HEK293 (cell line): ENCODE results near the gene HID1.
A peak's percentile ranks its signal among the peaks of the same experiment; 100 is the strongest.

Experiments used
- CTCF ChIA-PET: fragments of 350-600 bp; formaldehyde crosslinking; extraction: SDS; loops from one replicate; lab custom pipeline; 2021; ENCODE audit warnings: antibody characterized with exemption; lab: Yijun Ruan, JAX
- POLR2A ChIA-PET: fragments of 300-600 bp; formaldehyde crosslinking; extraction: SDS; loops from one replicate; lab custom pipeline; 2020; ENCODE audit warnings: antibody characterized with exemption, inconsistent platforms; lab: Yijun Ruan, JAX
- H3K27ac ChIP-seq: fragments of 200-500 bp; sonication (Bioruptor generic); 2 replicates; pipeline ENCODE4 v1.5.1; 2014; ENCODE audit warnings: low read depth, low read length, control low read depth, inconsistent platforms; ENCODE audit errors: extremely low read depth
- H3K36me3 ChIP-seq, 2 experiments: fragments of 200-500 bp in 1 of 2; sonication (Bioruptor generic) in 1 of 2; 1 replicate in 1 of 2; 2 replicates in 1 of 2; pipeline ENCODE4 v1.5.1; 2014 to 2017; ENCODE audit warnings: inconsistent platforms in 2 of 2, low read length in 2 of 2; ENCODE audit not compliant: control insufficient read depth in 2 of 2, insufficient read depth in 1 of 2
- H3K4me1 ChIP-seq: fragments of 200-500 bp; sonication (Bioruptor generic); 2 replicates; pipeline ENCODE4 v1.5.1; 2014; ENCODE audit warnings: mild to moderate bottlenecking, low read length, inconsistent platforms; ENCODE audit not compliant: control insufficient read depth, insufficient read depth
- H3K4me3 ChIP-seq: 2 replicates; pipeline ENCODE4 v1.5.1; 2011; ENCODE audit warnings: low read depth, mild to moderate bottlenecking, control low read depth, low read length, moderate library complexity
- H3K9me3 ChIP-seq: fragments of 200-500 bp; sonication (Bioruptor generic); 2 replicates; pipeline ENCODE4 v1.5.1; 2014; ENCODE audit warnings: low read depth, low read length, inconsistent platforms; ENCODE audit not compliant: control insufficient read depth, insufficient read depth
- GLI2 ChIP-seq: fragments of 450-650 bp; formaldehyde crosslinking; IDR thresholded peaks from 2 replicates; pipeline ENCODE4; 2017; ENCODE audit warnings: missing biosample characterization, missing genetic modification characterization, low read depth, borderline replicate concordance
- GLIS1 ChIP-seq: fragments of 450-650 bp; formaldehyde crosslinking; IDR thresholded peaks from 2 replicates; pipeline ENCODE4 v1.5.1; 2016; ENCODE audit warnings: missing biosample characterization, missing genetic modification characterization
- HOXA7 ChIP-seq: sonication (generic); formaldehyde crosslinking; IDR thresholded peaks from 2 replicates; pipeline ENCODE4 v1.8.1; 2022; ENCODE audit warnings: missing genetic modification reagents, borderline replicate concordance
- OSR2 ChIP-seq: fragments of 450-650 bp; formaldehyde crosslinking; IDR thresholded peaks from 2 replicates; pipeline ENCODE4 v1.5.1; 2016; ENCODE audit warnings: missing biosample characterization, missing genetic modification characterization
- PRDM1 ChIP-seq: fragments of 450-650 bp; formaldehyde crosslinking; IDR thresholded peaks from 2 replicates; pipeline ENCODE4; 2016; ENCODE audit warnings: missing biosample characterization, missing genetic modification characterization
- SCRT1 ChIP-seq: fragments of 450-650 bp; formaldehyde crosslinking; IDR thresholded peaks from 2 replicates; pipeline ENCODE4 v1.5.1; 2016; ENCODE audit warnings: missing biosample characterization, missing genetic modification characterization, borderline replicate concordance
- SP2 ChIP-seq: fragments of 450-650 bp; formaldehyde crosslinking; IDR thresholded peaks from 2 replicates; pipeline ENCODE4 v1.5.1; 2016; ENCODE audit warnings: missing biosample characterization, missing genetic modification characterization
- YY2 ChIP-seq: fragments of 450-650 bp; formaldehyde crosslinking; IDR thresholded peaks from 2 replicates; pipeline ENCODE4 v1.5.1; 2016; ENCODE audit warnings: missing biosample characterization, missing genetic modification characterization
- ZBTB1 ChIP-seq: fragments of 450-650 bp; formaldehyde crosslinking; IDR thresholded peaks from 2 replicates; pipeline ENCODE4 v1.5.1; 2016; ENCODE audit warnings: missing biosample characterization, missing genetic modification characterization
- ZBTB21 ChIP-seq: fragments of 450-650 bp; formaldehyde crosslinking; IDR thresholded peaks from 2 replicates; pipeline ENCODE4 v1.5.1; 2017; ENCODE audit warnings: missing biosample characterization, missing genetic modification characterization
- ZBTB7A ChIP-seq: fragments of 450-650 bp; formaldehyde crosslinking; IDR thresholded peaks from 2 replicates; pipeline ENCODE4 v1.5.1; 2016; ENCODE audit warnings: low read depth, missing biosample characterization, missing genetic modification characterization
- ZIC2 ChIP-seq: fragments of 450-650 bp; formaldehyde crosslinking; IDR thresholded peaks from 2 replicates; pipeline ENCODE4 v1.5.1; 2016; ENCODE audit warnings: missing biosample characterization, missing genetic modification characterization
- ZNF175 ChIP-seq: fragments of 450-650 bp; formaldehyde crosslinking; IDR thresholded peaks from 2 replicates; pipeline ENCODE4 v1.5.1; 2016; ENCODE audit warnings: missing biosample characterization, missing genetic modification characterization
- ZNF184 ChIP-seq: fragments of 450-650 bp; IDR thresholded peaks from 2 replicates; pipeline ENCODE4 v1.5.1; 2018; ENCODE audit warnings: missing biosample characterization, mild to moderate bottlenecking, missing genetic modification characterization
- ZNF19 ChIP-seq: fragments of 450-650 bp; formaldehyde crosslinking; IDR thresholded peaks from 2 replicates; pipeline ENCODE4; 2016; ENCODE audit warnings: missing biosample characterization, missing genetic modification characterization, low read depth
- ZNF223 ChIP-seq: fragments of 450-650 bp; formaldehyde crosslinking; IDR thresholded peaks from 2 replicates; pipeline ENCODE4 v1.5.1; 2016; ENCODE audit warnings: missing biosample characterization, missing genetic modification characterization
- ZNF302 ChIP-seq: fragments of 450-650 bp; formaldehyde crosslinking; IDR thresholded peaks from 2 replicates; pipeline ENCODE4 v1.5.1; 2016; ENCODE audit warnings: missing biosample characterization, missing genetic modification characterization, low read depth
- ZNF324 ChIP-seq: fragments of 450-650 bp; formaldehyde crosslinking; IDR thresholded peaks from 2 replicates; pipeline ENCODE4 v1.5.1; 2016; ENCODE audit warnings: missing biosample characterization, missing genetic modification characterization
- ZNF341 ChIP-seq: fragments of 450-650 bp; formaldehyde crosslinking; IDR thresholded peaks from 2 replicates; pipeline ENCODE4; 2016; ENCODE audit warnings: low read depth, missing biosample characterization, missing genetic modification characterization
- ZNF366 ChIP-seq: fragments of 450-650 bp; formaldehyde crosslinking; conservative IDR thresholded peaks from 2 replicates; pipeline ENCODE4 v1.5.1; 2016; ENCODE audit warnings: missing biosample characterization, missing genetic modification characterization
- ZNF521 ChIP-seq: fragments of 450-650 bp; formaldehyde crosslinking; IDR thresholded peaks from 2 replicates; pipeline ENCODE4 v1.5.1; 2017; ENCODE audit warnings: missing biosample characterization, mild to moderate bottlenecking, missing genetic modification characterization
- ZNF600 ChIP-seq: fragments of 450-650 bp; formaldehyde crosslinking; IDR thresholded peaks from 2 replicates; pipeline ENCODE4 v1.5.1; 2016; ENCODE audit warnings: missing biosample characterization, missing genetic modification characterization
- ZNF621 ChIP-seq: fragments of 450-650 bp; formaldehyde crosslinking; IDR thresholded peaks from 2 replicates; pipeline ENCODE4 v1.5.1; 2017; ENCODE audit warnings: missing biosample characterization, missing genetic modification characterization
- TF ChIP-seq, protein P1 (sequence below): fragments of 450-650 bp; formaldehyde crosslinking; IDR thresholded peaks from 2 replicates; pipeline ENCODE4 v1.5.1; 2016; ENCODE audit warnings: missing biosample characterization, missing genetic modification characterization
- TF ChIP-seq, protein P2 (sequence below): fragments of 450-650 bp; formaldehyde crosslinking; IDR thresholded peaks from 2 replicates; pipeline ENCODE4 v1.5.1; 2016; ENCODE audit warnings: missing biosample characterization, missing genetic modification characterization
- TF ChIP-seq, protein P3 (sequence below): fragments of 450-650 bp; formaldehyde crosslinking; IDR thresholded peaks from 2 replicates; pipeline ENCODE4 v1.5.1; 2016; ENCODE audit warnings: missing biosample characterization, missing genetic modification characterization
- TF ChIP-seq, protein P4 (sequence below): fragments of 450-650 bp; formaldehyde crosslinking; IDR thresholded peaks from 2 replicates; pipeline ENCODE4 v1.5.1; 2016; ENCODE audit warnings: missing biosample characterization, missing genetic modification characterization
- TF ChIP-seq, protein P5 (sequence below): fragments of 450-650 bp; formaldehyde crosslinking; IDR thresholded peaks from 2 replicates; pipeline ENCODE4 v1.5.1; 2016; ENCODE audit warnings: missing biosample characterization, missing genetic modification characterization, low read depth

HID1 gene

DNA sequence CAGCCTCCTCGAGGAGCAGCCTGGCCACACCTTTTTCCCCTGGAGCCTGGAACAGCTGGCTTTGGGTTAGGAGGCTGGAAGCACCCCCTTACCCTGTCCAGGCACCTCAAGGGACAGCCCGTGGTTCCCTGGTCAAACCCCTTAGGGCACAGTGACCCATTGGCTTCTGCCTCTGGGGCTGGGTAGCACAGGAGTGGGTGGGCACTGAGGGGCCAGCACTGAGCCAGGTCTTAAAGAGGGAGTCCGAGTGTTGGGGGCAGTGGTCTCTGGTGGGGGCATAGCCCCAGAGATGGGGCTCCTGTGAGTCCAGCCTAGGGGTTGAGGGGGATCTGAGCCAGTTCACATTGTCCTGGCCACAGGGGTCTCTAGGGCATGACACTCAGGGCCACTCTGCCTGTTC is 21.5 kb downstream of the HID1 start:
- CTCF ChIA-PET = interaction anchor here (0.9 to 10.3 kb wide), 2 partner anchors 8 to 89 kb away, joined by 4 to 100 read pairs; no protein-coding TSS in a partner anchor

DNA sequence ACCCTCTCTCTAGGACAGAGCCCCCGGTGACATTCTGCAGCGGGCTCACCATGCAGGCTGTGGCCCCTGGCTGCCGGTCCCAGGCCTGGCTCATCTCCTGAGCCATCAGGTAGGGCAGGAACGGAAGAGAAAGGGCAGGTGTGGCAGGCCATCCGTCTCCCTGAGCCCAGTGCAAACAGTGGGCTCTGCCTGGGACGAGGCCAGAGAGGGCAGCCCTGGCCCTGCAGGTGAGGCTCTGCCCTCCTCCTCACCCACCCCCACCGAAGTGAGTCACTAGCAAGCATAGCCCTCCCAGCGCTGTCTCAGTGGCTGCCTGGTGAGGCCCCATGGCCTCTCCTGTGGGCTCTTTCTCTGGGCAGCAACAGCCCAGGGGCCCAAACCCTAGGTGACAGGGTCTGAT is 22.4 kb downstream of the HID1 start:
- Histone ChIP-seq H3K9me3 (no peaks in the 10 kb centered on the region), H3K27ac (no peak overlapping the region), H3K36me3 (no peaks in the 10 kb centered on the region), H3K4me3 (no peak overlapping the region), H3K4me1 (no peaks in the 10 kb centered on the region)
- POLR2A ChIA-PET = no interaction called here
- CTCF ChIA-PET = interaction anchor here (0.6 to 10.3 kb wide), 4 partner anchors 9 to 74 kb away, joined by 3 to 100 read pairs (median 5); no protein-coding TSS in a partner anchor
- TF ChIP-seq SP2 (tag by site-specific recombination) (no peak; the same call in 1 of the 2 replicates), ZNF302 (no peak), ZNF341 (tag by site-specific recombination) (peak; percentile 54), PRDM1 (tag by site-specific recombination) (no peak), ZNF621 (tag by site-specific recombination) (no peak), ZIC2 (tag by site-specific recombination) (peak; percentile 67), ZNF19 (tag by site-specific recombination) (no peak), ZNF324 (tag by site-specific recombination) (no peak), ZNF175 (tag by site-specific recombination) (no peak), ZBTB1 (tag by site-specific recombination) (no peak), GLI2 (no peak), GLIS1 (tag by site-specific recombination) (peak; percentile 48), ZNF366 (no peak), ZNF600 (tag by site-specific recombination) (0 out of 2 replicates have a peak, but pooled peaks have one; percentile 43), OSR2 (no peak), ZNF223 (tag by site-specific recombination) (no peak), YY2 (tag by site-specific recombination) (no peak)
- TF ChIP-seq, protein P1, sequence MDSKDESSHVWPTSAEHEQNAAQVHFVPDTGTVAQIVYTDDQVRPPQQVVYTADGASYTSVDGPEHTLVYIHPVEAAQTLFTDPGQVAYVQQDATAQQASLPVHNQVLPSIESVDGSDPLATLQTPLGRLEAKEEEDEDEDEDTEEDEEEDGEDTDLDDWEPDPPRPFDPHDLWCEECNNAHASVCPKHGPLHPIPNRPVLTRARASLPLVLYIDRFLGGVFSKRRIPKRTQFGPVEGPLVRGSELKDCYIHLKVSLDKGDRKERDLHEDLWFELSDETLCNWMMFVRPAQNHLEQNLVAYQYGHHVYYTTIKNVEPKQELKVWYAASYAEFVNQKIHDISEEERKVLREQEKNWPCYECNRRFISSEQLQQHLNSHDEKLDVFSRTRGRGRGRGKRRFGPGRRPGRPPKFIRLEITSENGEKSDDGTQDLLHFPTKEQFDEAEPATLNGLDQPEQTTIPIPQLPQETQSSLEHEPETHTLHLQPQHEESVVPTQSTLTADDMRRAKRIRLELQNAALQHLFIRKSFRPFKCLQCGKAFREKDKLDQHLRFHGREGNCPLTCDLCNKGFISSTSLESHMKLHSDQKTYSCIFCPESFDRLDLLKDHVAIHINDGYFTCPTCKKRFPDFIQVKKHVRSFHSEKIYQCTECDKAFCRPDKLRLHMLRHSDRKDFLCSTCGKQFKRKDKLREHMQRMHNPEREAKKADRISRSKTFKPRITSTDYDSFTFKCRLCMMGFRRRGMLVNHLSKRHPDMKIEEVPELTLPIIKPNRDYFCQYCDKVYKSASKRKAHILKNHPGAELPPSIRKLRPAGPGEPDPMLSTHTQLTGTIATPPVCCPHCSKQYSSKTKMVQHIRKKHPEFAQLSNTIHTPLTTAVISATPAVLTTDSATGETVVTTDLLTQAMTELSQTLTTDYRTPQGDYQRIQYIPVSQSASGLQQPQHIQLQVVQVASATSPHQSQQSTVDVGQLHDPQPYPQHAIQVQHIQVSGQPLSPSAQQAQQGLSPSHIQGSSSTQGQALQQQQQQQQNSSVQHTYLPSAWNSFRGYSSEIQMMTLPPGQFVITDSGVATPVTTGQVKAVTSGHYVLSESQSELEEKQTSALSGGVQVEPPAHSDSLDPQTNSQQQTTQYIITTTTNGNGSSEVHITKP (tag by site-specific recombination) = no peak; the same call in 1 of the 2 replicates
- TF ChIP-seq, protein P2, sequence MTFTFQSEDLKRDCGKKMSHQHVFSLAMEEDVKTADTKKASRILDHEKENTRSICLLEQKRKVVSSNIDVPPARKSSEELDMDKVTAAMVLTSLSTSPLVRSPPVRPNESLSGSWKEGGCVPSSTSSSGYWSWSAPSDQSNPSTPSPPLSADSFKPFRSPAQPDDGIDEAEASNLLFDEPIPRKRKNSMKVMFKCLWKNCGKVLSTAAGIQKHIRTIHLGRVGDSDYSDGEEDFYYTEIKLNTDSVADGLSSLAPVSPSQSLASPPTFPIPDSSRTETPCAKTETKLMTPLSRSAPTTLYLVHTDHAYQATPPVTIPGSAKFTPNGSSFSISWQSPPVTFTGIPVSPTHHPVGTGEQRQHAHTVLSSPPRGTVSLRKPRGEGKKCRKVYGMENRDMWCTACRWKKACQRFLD = no peak

More for the DNA sequence above, 21.5 kb downstream of the HID1 start:
- no peak overlapping the region for H3K4me3 ChIP-seq
- no peaks in the 10 kb centered on the region for H3K4me1 ChIP-seq
- POLR2A ChIA-PET = interaction anchor here (0.9 kb wide), 1 partner anchor 78 kb away, joined by 3 read pairs; the partner anchor contains the start of gene FDXR
- H3K36me3 ChIP-seq = peaks cover 0 to 7% of the 10 kb centered on the region in 2 experiments; a peak in 1 of 3 replicates
- no peak for TF ChIP-seq ZNF184
- no peak for TF ChIP-seq ZNF521 (tag by site-specific recombination)
- TF ChIP-seq, protein P3, sequence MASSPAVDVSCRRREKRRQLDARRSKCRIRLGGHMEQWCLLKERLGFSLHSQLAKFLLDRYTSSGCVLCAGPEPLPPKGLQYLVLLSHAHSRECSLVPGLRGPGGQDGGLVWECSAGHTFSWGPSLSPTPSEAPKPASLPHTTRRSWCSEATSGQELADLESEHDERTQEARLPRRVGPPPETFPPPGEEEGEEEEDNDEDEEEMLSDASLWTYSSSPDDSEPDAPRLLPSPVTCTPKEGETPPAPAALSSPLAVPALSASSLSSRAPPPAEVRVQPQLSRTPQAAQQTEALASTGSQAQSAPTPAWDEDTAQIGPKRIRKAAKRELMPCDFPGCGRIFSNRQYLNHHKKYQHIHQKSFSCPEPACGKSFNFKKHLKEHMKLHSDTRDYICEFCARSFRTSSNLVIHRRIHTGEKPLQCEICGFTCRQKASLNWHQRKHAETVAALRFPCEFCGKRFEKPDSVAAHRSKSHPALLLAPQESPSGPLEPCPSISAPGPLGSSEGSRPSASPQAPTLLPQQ (tag by site-specific recombination) = no peak
- TF ChIP-seq, protein P4, sequence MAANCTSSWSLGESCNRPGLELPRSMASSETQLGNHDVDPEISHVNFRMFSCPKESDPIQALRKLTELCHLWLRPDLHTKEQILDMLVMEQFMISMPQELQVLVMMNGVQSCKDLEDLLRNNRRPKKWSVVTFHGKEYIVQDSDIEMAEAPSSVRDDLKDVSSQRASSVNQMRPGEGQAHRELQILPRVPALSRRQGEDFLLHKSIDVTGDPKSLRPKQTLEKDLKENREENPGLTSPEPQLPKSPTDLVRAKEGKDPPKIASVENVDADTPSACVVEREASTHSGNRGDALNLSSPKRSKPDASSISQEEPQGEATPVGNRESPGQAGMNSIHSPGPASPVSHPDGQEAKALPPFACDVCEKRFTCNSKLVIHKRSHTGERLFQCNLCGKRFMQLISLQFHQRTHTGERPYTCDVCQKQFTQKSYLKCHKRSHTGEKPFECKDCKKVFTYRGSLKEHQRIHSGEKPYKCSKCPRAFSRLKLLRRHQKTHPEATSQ (tag by site-specific recombination) = no peak
- no peak for TF ChIP-seq HOXA7 (CRISPR knock-in tag)
- no peak for TF ChIP-seq SCRT1
- TF ChIP-seq, protein P5, sequence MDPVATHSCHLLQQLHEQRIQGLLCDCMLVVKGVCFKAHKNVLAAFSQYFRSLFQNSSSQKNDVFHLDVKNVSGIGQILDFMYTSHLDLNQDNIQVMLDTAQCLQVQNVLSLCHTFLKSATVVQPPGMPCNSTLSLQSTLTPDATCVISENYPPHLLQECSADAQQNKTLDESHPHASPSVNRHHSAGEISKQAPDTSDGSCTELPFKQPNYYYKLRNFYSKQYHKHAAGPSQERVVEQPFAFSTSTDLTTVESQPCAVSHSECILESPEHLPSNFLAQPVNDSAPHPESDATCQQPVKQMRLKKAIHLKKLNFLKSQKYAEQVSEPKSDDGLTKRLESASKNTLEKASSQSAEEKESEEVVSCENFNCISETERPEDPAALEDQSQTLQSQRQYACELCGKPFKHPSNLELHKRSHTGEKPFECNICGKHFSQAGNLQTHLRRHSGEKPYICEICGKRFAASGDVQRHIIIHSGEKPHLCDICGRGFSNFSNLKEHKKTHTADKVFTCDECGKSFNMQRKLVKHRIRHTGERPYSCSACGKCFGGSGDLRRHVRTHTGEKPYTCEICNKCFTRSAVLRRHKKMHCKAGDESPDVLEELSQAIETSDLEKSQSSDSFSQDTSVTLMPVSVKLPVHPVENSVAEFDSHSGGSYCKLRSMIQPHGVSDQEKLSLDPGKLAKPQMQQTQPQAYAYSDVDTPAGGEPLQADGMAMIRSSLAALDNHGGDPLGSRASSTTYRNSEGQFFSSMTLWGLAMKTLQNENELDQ (tag by site-specific recombination) = no peak
- no peak for TF ChIP-seq ZBTB21
- no peak for TF ChIP-seq GLIS1 (tag by site-specific recombination)
- no peak for TF ChIP-seq ZBTB7A
- H3K27ac ChIP-seq = no peak overlapping the region
- H3K9me3 ChIP-seq = no peaks in the 10 kb centered on the region
